NCI-H1105 (cell line): ENCODE data around the gene HMSD.
"Not testable (repeated sequence)": the region's sequence is repeated elsewhere in the genome, so short reads cannot be mapped to it uniquely, and the experiment has no call there.

Experiments
- DNase-seq: peaks from one replicate; lab custom pipeline; 2025; lab: John Stamatoyannopoulos, UW

Gene HMSD

GRCh38 chr18:63949068-63949737 lies at the start of gene HMSD:
Gene HMSD, plus strand, starts transcription at chr18:63949301. Its CDS starts 4,155 bp downstream, at chr18:63953456.
- peak; percentile 92 for DNase-seq

GRCh38 chr18:63903851-63904570 lies 45.1 kb upstream of the HMSD start:
- DNase-seq = no peak

- no peak for DNase-seq
Measured at GRCh38 chr18:63904694-63905093, 44.4 kb upstream of the HMSD start.

- DNase-seq = no peak
Measured at GRCh38 chr18:63905361-63905760, 43.7 kb upstream of the HMSD start.

GRCh38 chr18:63906056-63906455 lies 43.0 kb upstream of the HMSD start:
- DNase-seq = no peak

- DNase-seq = no peak
Measured at GRCh38 chr18:63907664-63908063, 41.4 kb upstream of the HMSD start, which contains the start of gene SERPINB10. Gene SERPINB10, plus strand, starts transcription at chr18:63907958. Its CDS starts 7,553 bp downstream, at chr18:63915511.

- DNase-seq = no peak
Measured at GRCh38 chr18:63908858-63909257, 40.2 kb upstream of the HMSD start.

- no peak for DNase-seq
Measured at GRCh38 chr18:63909870-63910269, 39.2 kb upstream of the HMSD start.

GRCh38 chr18:63917817-63918216 lies 31.3 kb upstream of the HMSD start:
- DNase-seq = no peak

- DNase-seq = no peak
Measured at GRCh38 chr18:63922049-63922448, 27.1 kb upstream of the HMSD start.

- DNase-seq = no peak
Measured at GRCh38 chr18:63924551-63924950, 24.6 kb upstream of the HMSD start.

- DNase-seq = no peak
Measured at GRCh38 chr18:63928331-63928730, 20.8 kb upstream of the HMSD start.

GRCh38 chr18:63929369-63929768 lies 19.7 kb upstream of the HMSD start:
- DNase-seq = not testable (repeated sequence)

GRCh38 chr18:63930773-63931354 lies 18.2 kb upstream of the HMSD start:
- DNase-seq = no peak

- DNase-seq = no peak
Measured at GRCh38 chr18:63936156-63936931, 12.8 kb upstream of the HMSD start.

- DNase-seq = no peak
Measured at GRCh38 chr18:63936932-63937393, 12.1 kb upstream of the HMSD start.

- no peak for DNase-seq
Measured at GRCh38 chr18:63940008-63940407, 9.1 kb upstream of the HMSD start.

- not testable (repeated sequence) for DNase-seq
Measured at GRCh38 chr18:63940543-63941050, 8.5 kb upstream of the HMSD start.

GRCh38 chr18:63947051-63947790 lies 1.9 kb upstream of the HMSD start:
- DNase-seq = no peak

- no peak for DNase-seq
Measured at GRCh38 chr18:63951302-63951705, 2.2 kb downstream of the HMSD start.

- DNase-seq = peak; percentile 54
Measured at GRCh38 chr18:63953811-63954210, 4.7 kb downstream of the HMSD start.
